Measurements from ENCODE around the gene IGLL1. TPM values are rescaled to one million over a fixed set of nuclear protein-coding genes. Genes with fewer than 3 reads are reported as not detected.
"Not testable (repeated sequence)": the region's sequence is repeated elsewhere in the genome, so short reads cannot be mapped to it uniquely, and the experiment has no call there.

IGLL1 gene
- total RNA-seq, 1 donor from 2014 or later, result not detected

DNA sequence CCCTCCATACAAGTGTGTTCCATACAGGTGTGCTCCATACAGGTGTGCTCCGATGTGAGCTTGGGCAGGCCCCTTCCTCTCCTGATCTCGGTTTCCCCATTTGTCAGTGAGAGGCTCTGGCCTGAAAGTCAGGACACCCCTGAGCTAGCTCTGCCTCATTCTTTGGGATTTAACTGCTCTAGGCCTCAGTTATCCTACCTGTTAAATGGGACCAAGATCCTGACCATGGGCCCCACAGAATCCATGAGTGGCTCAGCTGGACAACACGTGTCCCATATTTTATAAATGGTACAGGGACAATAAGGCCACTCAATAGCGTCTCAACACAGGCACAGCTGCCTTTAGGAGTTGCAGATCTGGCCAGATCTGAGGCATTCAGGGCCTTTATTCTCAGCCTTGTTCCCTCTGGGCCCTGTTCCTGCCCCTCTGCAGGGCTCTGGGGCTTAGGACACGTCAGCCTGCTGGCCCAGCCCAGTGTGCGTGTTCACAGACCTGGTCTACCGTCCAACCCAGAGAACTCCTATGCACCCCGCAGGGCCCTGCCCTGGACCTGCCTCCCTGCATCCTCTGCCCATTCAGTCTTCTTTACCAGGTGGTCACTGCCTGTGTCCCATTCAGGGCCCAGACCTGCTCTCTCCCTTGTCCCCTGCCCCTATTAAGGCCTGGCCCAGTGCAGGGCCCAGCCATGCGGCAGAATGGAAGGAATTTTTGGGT is 18.9 kb upstream of the IGLL1 start:
- Histone ChIP-seq H3K27ac (no peak overlapping the region), H3K4me3 (no peak overlapping the region), H3K27me3 (peaks cover 8% of the 10 kb centered on the region), H3K36me3 (no peaks in the 10 kb centered on the region), H3K4me1 (no peaks in the 10 kb centered on the region), H3F3A (ENCODE audit: low read depth) (no peaks in the 10 kb centered on the region), H3K4me2 (no peak overlapping the region), H2AFZ (replicated peaks) (no peak overlapping the region), H3K79me2 (ENCODE audit: low read depth) (no peaks in the 10 kb centered on the region), H3K9ac (no peak overlapping the region), H4K20me1 (ENCODE audit: low read depth) (no peaks in the 10 kb centered on the region), H3K9me3 (ENCODE audit: low read depth) (no peaks in the 10 kb centered on the region)
- Mint-ChIP-seq H3K27ac (no peak overlapping the region), H3K36me3 (no peaks in the 10 kb centered on the region), H3K27me3 (ENCODE audit: insufficient read depth, low read depth) (peaks cover 8% of the 10 kb centered on the region), H3K4me1 (no peaks in the 10 kb centered on the region), H3K9me3 (no peaks in the 10 kb centered on the region), H3K4me3 (no peak overlapping the region)
- TF ChIP-seq, protein P1, sequence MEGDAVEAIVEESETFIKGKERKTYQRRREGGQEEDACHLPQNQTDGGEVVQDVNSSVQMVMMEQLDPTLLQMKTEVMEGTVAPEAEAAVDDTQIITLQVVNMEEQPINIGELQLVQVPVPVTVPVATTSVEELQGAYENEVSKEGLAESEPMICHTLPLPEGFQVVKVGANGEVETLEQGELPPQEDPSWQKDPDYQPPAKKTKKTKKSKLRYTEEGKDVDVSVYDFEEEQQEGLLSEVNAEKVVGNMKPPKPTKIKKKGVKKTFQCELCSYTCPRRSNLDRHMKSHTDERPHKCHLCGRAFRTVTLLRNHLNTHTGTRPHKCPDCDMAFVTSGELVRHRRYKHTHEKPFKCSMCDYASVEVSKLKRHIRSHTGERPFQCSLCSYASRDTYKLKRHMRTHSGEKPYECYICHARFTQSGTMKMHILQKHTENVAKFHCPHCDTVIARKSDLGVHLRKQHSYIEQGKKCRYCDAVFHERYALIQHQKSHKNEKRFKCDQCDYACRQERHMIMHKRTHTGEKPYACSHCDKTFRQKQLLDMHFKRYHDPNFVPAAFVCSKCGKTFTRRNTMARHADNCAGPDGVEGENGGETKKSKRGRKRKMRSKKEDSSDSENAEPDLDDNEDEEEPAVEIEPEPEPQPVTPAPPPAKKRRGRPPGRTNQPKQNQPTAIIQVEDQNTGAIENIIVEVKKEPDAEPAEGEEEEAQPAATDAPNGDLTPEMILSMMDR (IDR thresholded peaks at IDR 0.05), result no peak
- TF ChIP-seq EZH2 (IDR thresholded peaks at IDR 0.05), result no peak
- TF ChIP-seq EZH2phosphoT487 (IDR thresholded peaks at IDR 0.05), result no peak
- no peak for DNase-seq (ENCODE audit: low spot score)

DNA sequence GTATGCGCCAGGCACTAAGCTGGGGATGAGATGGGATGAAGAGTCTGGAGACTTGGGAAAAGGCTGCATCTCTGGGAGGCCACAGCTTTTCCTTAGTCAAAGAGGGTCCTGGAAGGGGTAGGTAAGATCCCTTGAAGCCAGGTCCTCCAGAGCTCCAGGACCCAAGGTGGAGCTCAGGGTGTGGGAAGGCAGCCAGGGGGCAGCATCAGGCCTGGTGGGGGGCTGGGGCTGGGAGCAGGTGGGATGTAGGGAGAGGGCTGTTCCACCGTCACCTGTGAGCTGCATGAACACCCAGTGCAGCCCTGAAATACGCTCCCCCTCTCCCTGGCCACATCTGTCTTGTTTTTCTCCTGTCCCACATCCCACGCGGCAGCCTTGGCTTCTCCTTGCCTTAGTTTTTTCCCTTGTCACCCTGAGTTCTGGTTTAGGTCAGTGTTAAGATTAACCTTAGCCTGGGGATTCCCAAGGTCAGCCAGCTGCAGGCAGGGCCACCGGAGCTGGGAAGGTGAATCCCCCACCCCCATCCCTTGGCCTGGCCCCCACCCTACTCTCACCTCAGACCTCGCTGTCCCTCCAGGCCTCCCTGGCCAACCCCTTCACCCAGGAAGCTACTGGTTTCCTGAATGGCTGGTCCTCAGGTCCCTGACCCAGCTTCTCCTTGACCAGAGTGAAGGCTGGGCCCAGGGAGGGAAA is 17.6 kb upstream of the IGLL1 start:
- not testable (repeated sequence) for H3K9me3 ChIP-seq (ENCODE audit: low read depth); H3F3A ChIP-seq (ENCODE audit: low read depth); H3K4me2 ChIP-seq; H3K36me3 Mint-ChIP-seq; H3K9me3 Mint-ChIP-seq; H3K79me2 ChIP-seq (ENCODE audit: low read depth); H3K27ac Mint-ChIP-seq; H3K4me1 ChIP-seq; H3K36me3 ChIP-seq; H3K27me3 ChIP-seq; H4K20me1 ChIP-seq (ENCODE audit: low read depth); H3K4me3 Mint-ChIP-seq; H3K4me3 ChIP-seq; H3K9ac ChIP-seq; H3K27ac ChIP-seq; H2AFZ ChIP-seq (replicated peaks); H3K4me1 Mint-ChIP-seq; DNase-seq (ENCODE audit: low spot score)
- H3K27me3 Mint-ChIP-seq (ENCODE audit: insufficient read depth, low read depth), result peaks cover 14% of the 10 kb centered on the region

DNA sequence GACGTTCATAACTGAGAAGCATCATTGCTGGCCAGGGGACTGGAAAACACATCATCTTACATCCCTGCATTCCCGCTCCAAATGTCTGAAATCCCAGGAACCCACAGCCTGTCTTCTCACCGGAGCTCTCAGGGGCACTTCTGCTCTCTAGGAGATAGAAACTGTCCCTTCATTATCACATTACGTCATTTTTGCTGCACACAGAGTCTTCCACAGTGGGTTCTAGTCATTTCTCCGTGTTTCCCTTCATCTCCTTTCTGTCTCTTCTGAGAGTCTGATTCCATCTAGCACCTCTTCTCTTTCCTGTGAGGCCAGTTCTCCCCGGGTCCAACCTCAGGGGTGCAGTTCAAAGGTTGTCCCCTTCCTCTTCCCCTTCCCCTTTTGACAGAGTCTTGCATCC is 15.8 kb upstream of the IGLL1 start:
- not testable (repeated sequence) for H3K4me3 Mint-ChIP-seq; DNase-seq (ENCODE audit: low spot score); H3K27ac Mint-ChIP-seq; H3K36me3 Mint-ChIP-seq; H3K9me3 ChIP-seq (ENCODE audit: low read depth); H4K20me1 ChIP-seq (ENCODE audit: low read depth); H3K4me3 ChIP-seq; H3F3A ChIP-seq (ENCODE audit: low read depth); H2AFZ ChIP-seq (replicated peaks); H3K4me1 Mint-ChIP-seq; H3K36me3 ChIP-seq; H3K9me3 Mint-ChIP-seq; H3K27ac ChIP-seq; H3K9ac ChIP-seq; H3K79me2 ChIP-seq (ENCODE audit: low read depth); H3K27me3 ChIP-seq; H3K4me2 ChIP-seq; H3K4me1 ChIP-seq
- peaks cover 17% of the 10 kb centered on the region for H3K27me3 Mint-ChIP-seq (ENCODE audit: insufficient read depth, low read depth)

DNA sequence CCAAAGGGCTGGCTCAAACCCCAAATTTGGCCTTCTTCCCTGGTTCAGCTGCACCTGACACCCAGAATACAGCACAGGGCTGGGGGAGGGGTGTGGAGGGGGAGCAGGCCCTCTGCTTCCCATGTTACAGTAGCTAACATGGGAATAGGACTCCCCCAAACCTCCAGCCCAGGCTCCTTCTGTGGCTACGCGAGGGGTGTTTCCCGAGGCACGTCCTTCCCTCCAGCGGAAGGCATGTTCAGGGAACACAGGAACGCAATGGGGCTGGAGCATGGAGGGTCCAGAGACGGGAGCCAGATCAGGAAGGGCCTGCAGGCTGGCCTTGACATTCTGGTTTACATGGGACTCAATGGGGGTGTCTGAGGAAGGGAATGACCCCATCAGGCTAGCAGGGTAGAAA is 11.8 kb upstream of the IGLL1 start:
- H3K4me1 Mint-ChIP-seq, result peaks cover 3% of the 10 kb centered on the region
- Histone ChIP-seq H3K4me2 (no peak overlapping the region), H4K20me1 (ENCODE audit: low read depth) (no peaks in the 10 kb centered on the region), H3K36me3 (no peaks in the 10 kb centered on the region), H3F3A (ENCODE audit: low read depth) (no peaks in the 10 kb centered on the region), H3K9ac (no peak overlapping the region), H3K27ac (no peak overlapping the region), H3K4me1 (no peaks in the 10 kb centered on the region), H3K79me2 (ENCODE audit: low read depth) (no peaks in the 10 kb centered on the region), H2AFZ (replicated peaks) (no peak overlapping the region), H3K27me3 (no peaks in the 10 kb centered on the region), H3K4me3 (no peak overlapping the region), H3K9me3 (ENCODE audit: low read depth) (no peaks in the 10 kb centered on the region)
- H3K27me3 Mint-ChIP-seq (ENCODE audit: insufficient read depth, low read depth), result peaks cover 21% of the 10 kb centered on the region
- TF ChIP-seq EZH2phosphoT487 (IDR thresholded peaks at IDR 0.05) (no peak), EZH2 (IDR thresholded peaks at IDR 0.05) (no peak)
- TF ChIP-seq, protein P1 (IDR thresholded peaks at IDR 0.05), result no peak
- H3K36me3 Mint-ChIP-seq, result peaks cover 2% of the 10 kb centered on the region
- DNase-seq (ENCODE audit: low spot score), result no peak
- H3K9me3 Mint-ChIP-seq, result peaks cover 9% of the 10 kb centered on the region
- no peak overlapping the region for H3K4me3 Mint-ChIP-seq
- H3K27ac Mint-ChIP-seq, result peak overlapping the region; percentile 2

All from neural progenitor cell (in vitro differentiated cells).